HG03196 (cell line): Measurements from ENCODE around the gene TP53BP1.
A peak's percentile ranks its signal among the peaks of the same experiment; 100 is the strongest.
"Not testable (repeated sequence)": the region's sequence is repeated elsewhere in the genome, so short reads cannot be mapped to it uniquely, and the experiment has no call there.

Source experiments
- ATAC-seq: cut with Tn5 transposase; IDR thresholded peaks from one replicate; pipeline ENCODE4 v1.9.1; 2021; ENCODE audit not compliant: unreplicated experiment

The TP53BP1 gene

DNA sequence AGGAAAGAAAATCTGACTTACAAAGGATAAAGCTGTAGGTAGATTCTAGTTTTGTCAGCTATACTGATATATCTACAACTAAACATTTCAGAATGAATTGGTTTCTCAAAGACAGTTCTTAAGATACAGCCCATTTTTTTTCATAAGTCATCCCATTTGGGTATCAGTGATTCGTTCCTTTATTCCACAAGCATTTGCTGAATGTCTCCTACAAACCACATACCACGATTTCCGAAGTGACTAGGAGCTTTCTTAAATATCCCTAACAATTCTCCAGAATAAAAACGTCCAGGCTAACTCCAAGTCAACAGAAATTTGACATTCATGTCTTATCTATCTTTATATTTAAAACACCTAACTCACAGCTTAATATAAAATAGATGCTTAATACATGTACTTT lies 59.8 kb downstream of the TP53BP1 start:
- no peak for ATAC-seq

DNA sequence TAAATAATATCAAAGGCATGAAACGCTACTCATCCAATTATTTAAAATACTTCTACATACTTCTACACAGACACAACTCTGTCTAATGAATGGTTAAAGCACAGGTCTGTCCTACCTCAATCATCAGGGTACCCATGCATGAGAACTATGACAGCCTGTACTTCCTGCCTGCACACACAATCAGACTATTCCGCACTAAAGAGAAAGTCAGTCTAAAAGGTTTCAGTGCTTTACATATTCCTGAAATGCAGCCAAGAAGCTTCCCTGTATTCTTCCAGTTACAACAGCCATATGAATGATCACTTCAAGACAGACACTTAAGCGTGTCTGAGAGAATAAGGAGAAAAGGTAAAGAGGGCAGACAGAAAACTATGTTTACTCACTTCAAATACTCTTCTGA lies 63.3 kb downstream of the TP53BP1 start:
- no peak for ATAC-seq

DNA sequence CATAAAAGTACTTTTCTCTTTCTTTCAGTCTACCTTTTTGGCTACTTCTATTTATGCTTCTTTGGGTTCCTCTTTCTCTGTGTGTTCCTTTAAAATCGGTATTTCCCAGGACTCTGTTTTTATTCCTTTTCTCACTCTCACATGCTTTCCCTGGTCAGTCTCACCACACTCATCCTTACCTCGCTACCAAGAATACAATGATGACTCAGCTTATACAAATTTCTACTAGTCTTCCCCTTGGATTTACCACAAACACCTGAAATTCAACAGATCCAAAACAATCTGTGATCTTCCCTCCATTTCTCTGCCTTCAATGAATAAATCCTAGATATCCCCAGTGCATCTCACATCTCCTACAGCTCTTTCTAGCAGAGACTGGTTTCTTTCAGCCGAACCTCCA lies 69.2 kb downstream of the TP53BP1 start:
- ATAC-seq = no peak

DNA sequence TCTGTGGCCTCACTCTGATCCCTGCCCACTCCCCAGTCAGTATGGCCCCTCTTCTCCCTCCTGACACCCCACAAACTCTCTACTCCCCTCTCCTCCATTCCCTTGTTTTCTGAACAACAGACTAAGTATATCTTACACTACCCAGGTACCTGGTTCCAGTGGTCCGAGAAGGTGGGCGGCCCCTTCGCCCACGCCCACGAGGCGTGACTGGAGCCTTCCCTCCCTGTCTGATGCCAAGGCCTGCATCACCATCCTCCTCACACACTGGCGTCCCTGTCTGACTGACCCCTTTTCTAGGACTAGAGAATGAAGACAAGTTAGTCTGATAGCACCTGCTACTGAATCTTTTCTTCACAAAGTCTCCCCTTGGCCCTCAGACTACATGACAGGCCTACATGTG lies 72.1 kb downstream of the TP53BP1 start:
- ATAC-seq = no peak

- no peak for ATAC-seq
Observed at GRCh38 chr15:43420435-43420834, 72.5 kb downstream of the TP53BP1 start.

DNA sequence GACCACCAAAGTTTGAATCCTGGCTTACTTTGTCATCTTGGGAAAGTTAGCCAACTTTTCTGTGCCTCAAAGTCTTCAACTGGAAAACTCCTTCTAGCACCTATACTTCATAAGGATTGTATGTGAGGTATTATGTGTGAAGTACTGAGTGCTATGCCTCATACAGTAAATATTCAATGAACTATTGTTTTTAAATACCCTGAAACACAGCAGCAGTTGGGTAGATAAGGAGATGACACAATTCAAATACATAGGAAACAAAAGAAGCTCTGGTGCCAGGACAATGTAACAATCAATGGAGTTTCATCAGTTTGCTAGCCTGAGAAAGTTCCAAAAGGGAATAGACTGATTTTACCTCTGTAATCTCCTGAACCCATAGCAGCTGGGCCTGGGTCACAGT lies 78.8 kb downstream of the TP53BP1 start:
- ATAC-seq = no peak

GRCh38 chr15:43412096-43412495 lies 80.9 kb downstream of the TP53BP1 start:
- no peak for ATAC-seq

GRCh38 chr15:43410572-43411214 lies 82.3 kb downstream of the TP53BP1 start:
- no peak for ATAC-seq

DNA sequence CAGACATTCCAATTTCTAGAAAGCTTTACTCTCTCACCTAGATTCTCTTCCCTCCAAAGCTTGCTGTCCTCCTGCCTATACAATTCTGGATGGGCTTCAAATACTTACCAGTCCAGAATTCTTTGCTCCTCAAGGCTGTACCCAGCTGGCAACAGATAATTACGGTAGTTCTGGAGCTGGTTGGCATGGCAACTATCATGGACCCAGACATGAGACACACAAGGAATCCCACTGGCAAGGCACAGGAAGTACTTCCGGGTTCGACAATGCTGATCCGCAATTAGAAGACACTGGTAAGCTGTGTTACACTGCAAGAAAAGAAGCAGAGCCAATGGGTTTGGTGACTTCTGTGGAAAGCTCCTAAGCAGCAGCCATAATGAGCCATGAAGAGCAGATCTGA lies 84.2 kb downstream of the TP53BP1 start:
- ATAC-seq = no peak

GRCh38 chr15:43406808-43407207 lies 86.1 kb downstream of the TP53BP1 start:
- ATAC-seq = no peak

- no peak for ATAC-seq
Observed at GRCh38 chr15:43406189-43406588, 86.8 kb downstream of the TP53BP1 start.

GRCh38 chr15:43404130-43404529 lies 88.8 kb downstream of the TP53BP1 start:
- ATAC-seq = no peak

- no peak for ATAC-seq
Observed at GRCh38 chr15:43403616-43404015, 89.3 kb downstream of the TP53BP1 start.

DNA sequence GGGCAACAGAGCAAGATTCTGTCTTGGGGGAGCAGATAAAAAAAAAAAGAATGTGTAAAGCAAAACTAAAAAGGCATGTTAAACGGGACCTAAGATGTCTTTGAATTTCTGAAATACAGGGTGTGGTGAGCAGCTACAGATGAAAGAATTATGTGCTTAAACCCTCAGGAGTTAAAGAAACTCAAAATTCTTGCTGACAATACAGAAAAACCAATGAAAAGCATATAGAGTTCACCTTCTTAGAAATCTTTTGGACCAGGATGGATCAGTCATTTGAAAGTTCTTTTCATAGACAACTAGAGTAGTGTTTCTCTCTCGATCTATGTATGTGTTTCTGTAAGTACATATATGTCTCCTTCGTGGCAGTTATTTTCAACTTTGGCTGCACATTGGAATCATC lies 90.7 kb downstream of the TP53BP1 start:
- ATAC-seq = no peak

DNA sequence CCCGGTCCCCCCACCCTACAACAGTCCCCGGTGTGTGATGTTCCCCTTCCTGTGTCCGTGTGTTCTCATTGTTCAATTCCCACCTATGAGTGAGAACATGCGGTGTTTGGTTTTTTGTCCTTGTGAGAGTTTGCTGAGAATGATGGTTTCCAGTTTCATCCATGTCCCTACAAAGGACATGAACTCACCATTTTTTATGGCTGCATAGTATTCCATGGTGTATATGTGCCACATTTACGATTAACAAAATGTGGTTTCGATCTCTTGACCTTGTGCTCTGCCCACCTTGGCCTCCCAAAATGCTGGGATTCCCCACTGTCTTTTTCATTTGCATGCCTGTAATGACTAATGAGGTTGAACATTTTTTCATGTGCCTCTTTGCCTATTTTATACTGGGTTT lies 99.4 kb downstream of the TP53BP1 start:
- not testable (repeated sequence) for ATAC-seq

GRCh38 chr15:43390723-43391122 lies 102.2 kb downstream of the TP53BP1 start:
- no peak for ATAC-seq

GRCh38 chr15:43383070-43383469 lies 109.9 kb downstream of the TP53BP1 start:
- no peak for ATAC-seq

DNA sequence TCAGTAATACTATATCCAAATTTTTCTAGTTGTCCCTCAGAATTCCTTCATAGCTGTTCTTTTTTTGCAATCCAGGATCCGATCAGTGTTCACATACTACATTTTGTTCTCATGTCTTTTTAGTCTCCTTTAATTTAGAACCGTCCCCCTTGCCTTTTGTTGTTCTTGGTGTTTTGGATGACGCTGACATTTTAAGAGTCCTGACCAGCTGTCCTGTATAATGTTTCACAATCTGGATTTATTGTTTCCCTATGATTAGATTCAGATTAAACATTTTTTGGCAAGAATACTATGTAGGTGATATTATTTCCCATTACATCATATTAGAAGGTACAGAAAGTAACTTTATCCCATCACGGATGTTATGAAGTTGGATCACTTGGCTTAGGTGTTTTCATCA lies 110.6 kb downstream of the TP53BP1 start:
- ATAC-seq = no peak

GRCh38 chr15:43378601-43379000 lies 114.4 kb downstream of the TP53BP1 start:
- ATAC-seq = no peak

- no peak for ATAC-seq
Observed at GRCh38 chr15:43376017-43376705, 116.8 kb downstream of the TP53BP1 start.

DNA sequence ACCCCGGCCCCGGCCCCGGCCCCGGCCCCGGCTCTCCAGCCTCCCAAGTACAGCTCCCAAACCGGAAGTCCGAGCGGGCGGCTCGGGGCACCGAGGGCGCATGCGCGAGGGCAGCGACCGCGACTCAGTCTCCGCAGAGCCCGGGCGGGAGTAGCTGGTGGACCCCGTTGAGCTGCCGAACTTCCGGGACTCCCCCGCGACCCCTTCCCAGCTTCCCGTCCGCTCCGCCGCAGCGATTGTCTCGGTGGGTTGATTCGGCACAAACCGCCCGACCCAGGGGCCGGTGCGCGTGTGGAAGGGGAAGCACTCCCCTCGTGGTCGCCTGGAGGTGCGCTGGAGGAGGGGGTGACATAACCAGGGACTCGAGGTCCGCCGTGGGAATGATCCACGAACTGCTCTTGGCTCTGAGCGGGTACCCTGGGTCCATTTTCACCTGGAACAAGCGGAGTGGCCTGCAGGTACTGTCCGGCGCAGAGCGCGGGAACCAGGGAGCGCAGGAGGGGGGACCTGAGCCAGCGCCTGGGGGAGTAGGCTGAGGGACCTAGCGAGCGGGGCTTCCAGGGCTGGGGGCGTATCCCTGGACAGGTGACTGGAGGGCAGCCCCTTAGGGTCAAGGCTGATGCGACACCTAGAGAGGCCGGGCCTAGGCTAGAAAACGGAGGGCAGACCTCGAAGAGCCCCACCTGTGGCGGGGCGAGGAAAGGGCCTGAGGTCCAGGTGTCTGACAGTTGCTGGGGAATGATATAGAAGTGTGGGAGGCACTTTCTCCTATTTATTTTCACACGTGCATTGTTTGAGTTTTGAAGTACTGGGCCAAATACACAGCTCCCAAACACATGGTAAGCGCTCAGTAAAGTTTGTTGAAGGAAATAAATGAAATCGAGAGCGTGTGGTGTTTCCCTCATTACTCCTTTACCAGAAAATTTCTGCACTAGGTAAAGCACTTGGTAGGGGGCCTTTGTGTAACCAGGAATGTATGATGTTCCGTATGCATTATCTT lies 121.7 kb downstream of the TP53BP1 start, which contains the start of the genes TUBGCP4 and ZSCAN29:
TUBGCP4 (plus strand) TSS at position 127 of the 1,000 bp plus-strand sequence; CDS start at position 381, 254 bp downstream.
ZSCAN29 (minus strand) TSS at position 69 of the 1,000 bp plus-strand sequence. CDS start 1,130 bp downstream, outside the sequence.
- peak; percentile 54 for ATAC-seq
